ENCODE data around the gene ANKIB1.

Gene ANKIB1

DNA sequence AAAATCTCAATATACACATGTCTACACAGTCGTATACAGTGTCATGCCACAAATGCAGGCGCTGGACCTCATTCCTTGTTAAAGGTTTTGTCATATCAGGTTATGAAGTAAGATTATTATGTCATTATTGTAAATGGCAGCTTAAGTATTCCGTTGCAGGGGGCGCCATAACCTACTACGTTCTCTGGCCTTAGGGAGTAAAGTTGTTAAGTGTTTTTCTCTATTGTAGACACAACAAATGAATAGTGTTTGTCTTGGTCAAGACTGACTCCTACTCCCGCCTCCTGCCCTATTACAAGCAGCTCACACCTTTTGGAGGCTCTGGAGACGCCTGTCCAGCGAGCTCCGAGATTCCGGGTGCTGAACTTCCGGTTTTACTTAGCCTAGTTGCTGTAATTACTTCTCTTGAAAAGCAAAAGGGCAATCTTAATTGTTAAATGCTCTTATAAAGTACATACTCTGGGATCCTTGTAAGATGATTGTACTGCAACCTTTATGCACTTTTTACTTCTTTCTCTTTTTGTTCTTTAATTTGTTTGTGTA lies 202.5 kb downstream of the ANKIB1 start:
- DNase-seq (ENCODE audit: low read depth): peak; percentile 19
